NOMO-1 treated with DMSO at 0.1 percent for 48 hours (cell line): ENCODE measurements around the gene ZNF888.
"Not testable (repeated sequence)": the region's sequence is repeated elsewhere in the genome, so short reads cannot be mapped to it uniquely, and the experiment has no call there.

Experiments
- DNase-seq: peaks from one replicate; lab custom pipeline; 2025; ENCODE audit not compliant: unreplicated experiment; lab: John Stamatoyannopoulos, UW

ZNF888 gene

GRCh38 chr19:52941941-52942385 is 18.7 kb upstream of the ZNF888 start:
- peak; percentile 25 for DNase-seq

- DNase-seq = peak; percentile 9
Observed at GRCh38 chr19:52941523-52941922, 18.3 kb upstream of the ZNF888 start.

- DNase-seq = not testable (repeated sequence)
Observed at GRCh38 chr19:52940905-52941304, 17.7 kb upstream of the ZNF888 start.

DNA sequence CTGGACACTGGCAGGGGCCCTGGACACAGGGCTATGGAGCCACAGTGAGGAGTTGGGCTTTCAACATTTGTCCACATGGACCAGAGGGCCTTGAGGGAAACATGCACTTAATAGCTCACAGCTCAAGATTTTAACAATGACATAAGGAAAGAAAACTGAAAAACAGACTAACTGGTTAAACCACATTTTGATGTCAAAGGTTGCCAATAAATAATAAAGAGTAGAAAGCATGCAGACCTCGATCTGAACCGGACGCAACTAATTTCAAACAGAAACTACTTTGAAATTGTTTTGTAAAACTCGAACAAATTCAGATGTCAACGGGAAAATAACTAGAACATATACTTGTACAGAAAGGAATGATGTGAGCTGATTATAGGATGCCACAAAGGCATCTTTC is 15.5 kb upstream of the ZNF888 start:
- DNase-seq = no peak

DNA sequence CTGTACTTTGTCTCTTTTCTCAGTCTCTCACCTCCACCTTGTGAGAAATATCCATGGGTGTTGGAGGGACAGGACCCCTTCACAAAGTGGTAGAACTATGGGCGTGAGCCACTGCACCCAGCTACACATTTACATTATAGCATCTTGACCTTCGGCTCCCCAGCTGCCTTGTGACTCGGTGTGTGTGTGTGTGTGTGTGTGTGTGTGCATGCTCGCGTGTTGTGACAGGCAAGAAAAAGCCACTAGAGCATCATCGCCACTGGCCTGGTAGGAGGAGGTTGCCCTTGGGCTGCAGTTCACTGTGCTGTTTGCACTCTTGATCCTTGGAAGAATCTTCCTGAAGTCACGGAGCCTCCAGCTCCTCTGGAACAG is 13.7 kb upstream of the ZNF888 start:
- DNase-seq = no peak

DNA sequence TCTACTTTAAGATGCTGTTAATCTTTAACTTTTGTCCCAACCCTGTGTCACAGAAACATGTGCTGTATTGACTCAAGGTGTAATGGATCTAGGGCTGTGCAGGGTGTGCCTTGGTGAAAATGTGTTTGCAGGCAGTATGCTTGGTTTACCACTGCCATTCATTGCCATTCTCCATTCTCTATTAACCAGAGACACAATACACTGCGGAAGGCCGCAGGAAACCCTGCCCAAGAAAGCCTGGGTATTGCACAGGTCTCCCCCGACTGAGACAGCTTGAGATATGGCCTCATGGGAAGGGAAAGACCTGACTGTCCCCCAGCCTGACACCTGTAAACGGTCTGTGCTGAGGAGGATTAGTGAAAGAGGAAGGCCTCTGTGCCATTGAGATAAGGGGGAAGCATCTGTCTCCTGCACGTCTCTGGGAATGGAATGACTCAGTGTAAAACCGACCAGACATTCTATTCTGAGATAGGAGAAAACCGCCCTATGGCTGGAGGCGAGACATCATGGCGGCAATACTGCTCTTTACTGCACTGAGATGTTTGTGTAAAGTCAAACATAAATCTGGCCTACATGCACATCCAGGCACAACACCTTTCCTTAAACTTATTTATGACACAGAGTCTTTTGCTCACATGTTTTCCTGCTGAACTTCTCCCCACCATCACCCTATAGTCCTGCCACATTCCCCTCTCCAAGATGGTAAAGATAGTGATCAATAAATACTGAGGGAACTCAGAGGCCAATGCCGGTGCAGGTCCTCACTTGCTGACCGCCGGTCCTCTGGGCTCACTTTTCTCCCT is 13.1 kb upstream of the ZNF888 start:
- DNase-seq = peak; percentile 47

GRCh38 chr19:52935434-52935833 is 12.2 kb upstream of the ZNF888 start:
- peak; percentile 28 for DNase-seq

DNA sequence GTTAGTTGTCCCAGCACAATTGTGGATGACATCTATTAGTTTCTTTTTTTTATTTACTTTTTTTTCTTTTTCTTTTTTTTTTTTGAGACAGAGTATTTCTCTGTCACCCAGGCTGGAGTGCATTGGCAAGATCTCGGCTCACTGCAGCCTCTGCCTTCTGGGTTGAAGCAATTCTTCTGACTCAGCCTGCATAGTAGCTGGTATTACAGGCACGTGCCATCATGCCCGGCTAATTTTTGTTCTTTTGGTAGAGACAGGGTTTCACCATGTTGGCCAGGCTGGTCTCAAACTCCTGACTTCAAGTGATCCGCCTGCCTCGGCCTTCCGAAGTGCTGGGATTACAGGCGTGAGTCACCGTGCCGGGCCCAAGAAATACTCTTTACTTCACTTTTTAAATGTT is 1.4 kb upstream of the ZNF888 start:
- peak; percentile 1 for DNase-seq

DNA sequence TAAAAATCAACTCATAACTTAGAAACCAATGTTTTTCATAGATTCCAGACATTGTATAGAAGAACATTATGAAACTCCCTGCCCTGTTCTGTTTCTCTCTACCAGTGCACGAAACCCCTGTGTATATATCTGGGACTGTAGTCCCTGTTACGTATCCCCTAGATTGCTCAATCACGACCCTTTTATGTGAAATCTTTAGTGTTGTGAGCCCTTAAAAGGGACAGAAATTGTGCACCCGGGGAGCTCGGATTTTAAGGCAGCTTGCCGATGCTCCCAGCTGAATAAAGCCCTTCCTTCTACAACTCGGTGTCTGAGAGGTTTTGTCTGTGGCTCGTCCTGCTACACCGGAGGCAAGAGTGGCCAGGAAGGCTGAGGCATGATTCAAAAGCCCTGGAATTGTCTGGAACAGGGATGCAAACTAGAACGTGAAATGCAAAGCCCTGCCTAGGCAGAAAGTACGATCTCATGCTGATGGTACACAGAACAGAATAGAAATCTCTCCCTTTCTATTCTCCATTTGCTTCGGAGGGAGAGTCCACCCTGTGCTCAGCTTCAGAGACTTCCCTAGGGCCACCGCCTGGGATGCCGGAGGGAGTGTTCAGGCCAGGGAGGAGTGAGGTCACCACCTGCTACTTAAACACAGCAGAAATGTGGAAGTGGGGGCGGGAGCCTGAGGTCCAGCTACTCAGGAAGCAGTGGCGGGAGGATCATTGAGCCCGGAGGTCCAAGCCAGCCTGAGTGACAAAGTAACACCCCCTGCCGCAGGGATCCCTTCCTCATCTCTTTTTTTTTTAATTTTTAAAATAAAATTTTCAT is 758 bp upstream of the ZNF888 start:
- DNase-seq = peak; percentile 63

GRCh38 chr19:52917531-52917930 is 5.7 kb downstream of the ZNF888 start:
- DNase-seq = no peak

GRCh38 chr19:52910648-52911047 is 12.6 kb downstream of the ZNF888 start:
- no peak for DNase-seq

DNA sequence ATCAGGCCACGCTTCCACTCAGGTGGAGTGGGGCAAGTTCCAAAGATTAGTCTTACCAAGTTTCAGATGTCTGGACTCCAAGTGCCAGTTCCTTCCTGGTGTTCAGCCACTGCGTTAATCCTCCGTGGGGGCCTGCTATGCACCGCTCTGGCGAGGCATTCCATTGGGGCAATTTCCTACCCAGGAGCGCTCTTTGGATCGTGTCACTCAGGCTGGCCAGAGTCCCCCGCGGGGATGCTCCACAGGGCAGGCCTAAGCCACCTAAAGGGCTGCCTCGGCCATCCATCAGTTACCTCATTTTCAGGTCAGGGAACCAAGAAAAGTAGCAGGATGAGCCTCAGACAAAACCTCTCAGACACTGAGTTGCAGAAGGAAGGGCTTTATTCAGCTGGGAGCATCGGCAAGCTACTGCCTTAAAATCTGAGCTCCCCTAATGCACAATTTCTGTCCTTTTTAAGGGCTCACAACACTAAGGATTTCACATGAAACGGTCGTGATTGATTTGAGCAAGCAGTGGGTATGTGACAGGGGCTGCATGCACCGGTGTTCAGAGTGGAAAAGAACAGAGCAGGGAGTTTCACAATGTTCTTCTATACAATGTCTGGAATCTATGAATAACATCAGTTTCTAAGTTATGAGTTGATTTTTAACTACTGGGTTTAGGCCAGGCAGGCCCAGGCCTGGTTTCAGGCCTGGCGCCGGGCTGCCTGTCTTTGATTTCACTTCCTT is 19.0 kb downstream of the ZNF888 start:
- DNase-seq = not testable (repeated sequence)

DNA sequence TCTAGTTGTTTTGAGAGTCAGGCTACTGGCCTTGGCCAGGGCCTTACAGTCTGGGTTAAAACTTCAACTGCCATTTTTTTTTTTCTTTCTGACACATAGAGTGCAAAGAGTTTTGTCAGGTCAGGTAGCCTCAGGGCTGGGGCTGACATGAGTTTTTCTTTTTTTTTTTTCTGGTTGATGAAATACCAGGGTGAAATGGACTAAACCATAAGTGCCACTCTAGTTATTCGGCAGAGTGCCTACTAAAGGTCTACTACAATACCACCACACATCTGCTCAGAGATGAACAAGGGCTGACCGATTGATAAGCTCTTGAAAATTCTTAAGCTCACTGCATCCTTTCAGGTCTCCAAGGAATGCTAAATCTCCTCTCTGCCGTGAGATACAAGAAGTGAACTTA is 21.4 kb downstream of the ZNF888 start:
- no peak for DNase-seq

- DNase-seq = not testable (repeated sequence)
Observed at GRCh38 chr19:52898596-52898995, 24.6 kb downstream of the ZNF888 start.

GRCh38 chr19:52898101-52898500 is 25.1 kb downstream of the ZNF888 start:
- DNase-seq = no peak

DNA sequence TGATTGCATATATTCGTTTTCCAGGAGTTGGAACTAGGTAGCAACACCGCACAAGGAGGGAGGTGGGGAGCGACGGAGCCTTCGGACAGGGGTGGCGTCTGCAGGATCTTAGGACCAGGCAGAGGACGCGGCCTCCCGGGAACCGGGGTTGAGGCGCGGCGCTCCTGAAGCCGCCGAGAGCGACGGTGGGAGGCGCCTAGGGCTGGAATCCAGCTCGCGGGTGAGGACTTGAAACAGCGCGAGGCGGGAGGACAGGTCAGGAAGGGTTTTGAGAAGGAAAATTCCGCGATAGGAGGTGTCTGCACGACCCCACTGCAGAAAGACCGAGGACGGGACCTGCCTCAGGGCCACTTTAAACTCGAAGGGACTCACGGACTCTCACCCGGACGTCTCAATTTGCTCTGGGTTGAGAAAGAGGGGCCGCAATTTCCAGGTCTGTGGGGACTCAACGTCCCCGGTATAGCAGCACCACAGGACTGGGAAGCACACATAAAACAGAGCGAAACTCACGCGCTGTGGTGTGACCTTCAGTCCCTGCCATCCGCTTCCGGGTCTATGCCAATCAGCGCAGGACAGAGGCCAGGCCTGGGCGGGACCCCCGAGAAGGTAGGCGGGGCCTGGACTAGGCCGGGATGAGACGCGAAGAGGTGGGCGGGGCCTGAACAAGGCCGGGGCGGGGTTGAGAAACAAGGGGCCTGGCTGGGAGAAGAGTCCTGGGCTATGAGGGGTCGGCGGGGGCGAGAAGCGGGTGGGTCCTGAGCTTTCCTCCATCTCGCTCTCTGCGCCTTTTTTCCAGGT is 25.9 kb downstream of the ZNF888 start, which contains the start of gene ZNF320:
Gene ZNF320, minus strand, starts transcription at position 498 of the 798 bp plus-strand sequence. CDS start 7,380 bp downstream, outside the sequence.
- DNase-seq = no peak

GRCh38 chr19:52896431-52897137 is 26.6 kb downstream of the ZNF888 start:
- no peak for DNase-seq

DNA sequence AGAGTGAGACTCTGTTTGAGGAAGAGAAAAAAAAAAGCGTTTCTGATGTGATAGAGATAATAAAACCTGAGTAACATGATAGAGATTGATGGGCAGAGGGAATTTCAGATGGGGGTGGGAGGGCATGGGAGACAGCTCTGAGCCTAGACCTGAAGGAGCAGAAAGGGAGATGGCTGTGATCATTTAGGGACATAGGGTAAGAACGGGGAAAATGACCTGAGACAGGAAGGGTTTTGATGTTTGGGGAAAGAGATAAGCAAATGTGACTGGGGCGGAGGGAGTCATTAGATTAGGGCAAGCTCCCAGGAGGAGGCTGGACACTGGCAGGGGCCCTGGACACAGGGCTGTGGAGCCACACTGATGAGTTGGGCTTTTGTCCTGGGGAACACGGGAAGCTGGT is 31.9 kb downstream of the ZNF888 start:
- DNase-seq = no peak

GRCh38 chr19:52889931-52890330 is 33.3 kb downstream of the ZNF888 start:
- DNase-seq = no peak

DNA sequence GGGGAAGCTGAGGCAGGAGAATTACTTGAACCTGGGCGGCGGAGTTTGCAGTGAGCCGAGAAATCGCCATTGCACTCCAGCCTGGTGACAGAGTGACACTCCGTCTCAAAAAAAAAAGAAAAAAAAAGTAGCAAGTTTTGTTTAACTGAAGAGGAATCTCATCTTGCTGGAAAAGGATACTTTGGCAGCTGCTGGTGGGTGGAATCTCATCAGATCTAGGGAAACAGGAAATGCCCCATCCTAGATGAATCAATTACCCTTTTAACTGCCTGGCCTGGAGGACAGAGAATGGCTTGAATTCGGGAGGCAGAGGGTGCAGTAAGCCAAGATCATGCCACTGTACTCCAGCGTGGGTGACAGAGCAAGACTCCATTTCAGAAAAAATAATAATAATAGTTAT is 34.2 kb downstream of the ZNF888 start:
- no peak for DNase-seq
